Colonic mucosa (tissue), 4 donors: ENCODE measurements around the gene GPR32. TPM values are rescaled to one million over a fixed set of nuclear protein-coding genes. Genes with fewer than 3 reads are reported as not detected.

ENCODE experiments used
- DNase-seq: peaks from one replicate; pipeline ENCODE4 v3.0.0-alpha.2; 2020
- H3K27ac ChIP-seq: fragments of 200-600 bp; one replicate; pipeline ENCODE4 v1.8.0; 2021
- H3K27me3 ChIP-seq: fragments of 200-600 bp; one replicate; pipeline ENCODE4 v1.8.0; 2021
- H3K36me3 ChIP-seq: fragments of 200-600 bp; one replicate; pipeline ENCODE4 v1.8.0; 2021
- H3K4me1 ChIP-seq: fragments of 200-600 bp; one replicate; pipeline ENCODE4 v1.8.0; 2021; ENCODE audit warnings: mild to moderate bottlenecking
- H3K4me3 ChIP-seq: fragments of 200-600 bp; one replicate; pipeline ENCODE4 v1.8.0; 2021
- H3K9ac ChIP-seq, 2 donors: one replicate each; pipeline ENCODE4 v1.7.0; 2013; ENCODE audit warnings: control low read depth in 2 of 2, low read depth in 2 of 2, low read length in 2 of 2
- H3K9me3 ChIP-seq: fragments of 200-600 bp; one replicate; pipeline ENCODE4 v1.8.0; 2021
- intact Hi-C: fragments of 100-400 bp; cut with DNase I; formaldehyde crosslinking; loops from one replicate; pipeline ENCODE4 v1.14.1; 2022
- total RNA-seq, 2 donors: library from RNA; stranded (reverse); fragmentation: NEBNext Ultra II Directional in 1 of 2; extraction: Animal tissue kit (Norgen Biotek cat#: 25700) in 1 of 2; gene quantifications; one replicate each; pipeline ENCODE4 v1.2.1, GENCODE V29; 2021
- TF ChIP-seq, protein P1 (sequence below): fragments of 200-600 bp; IDR thresholded peaks from one replicate; pipeline ENCODE4 v1.8.0; 2022; ENCODE audit warnings: antibody characterized with exemption, mild to moderate bottlenecking
- donor health status: healthy.
- donor health status: DM: no; HTN: no; CAD: no.
- donor health status: DM: no; HTN: no; CAD: no.

The GPR32 gene
- total RNA-seq, 2 donors from 2014 or later: not detected

DNA sequence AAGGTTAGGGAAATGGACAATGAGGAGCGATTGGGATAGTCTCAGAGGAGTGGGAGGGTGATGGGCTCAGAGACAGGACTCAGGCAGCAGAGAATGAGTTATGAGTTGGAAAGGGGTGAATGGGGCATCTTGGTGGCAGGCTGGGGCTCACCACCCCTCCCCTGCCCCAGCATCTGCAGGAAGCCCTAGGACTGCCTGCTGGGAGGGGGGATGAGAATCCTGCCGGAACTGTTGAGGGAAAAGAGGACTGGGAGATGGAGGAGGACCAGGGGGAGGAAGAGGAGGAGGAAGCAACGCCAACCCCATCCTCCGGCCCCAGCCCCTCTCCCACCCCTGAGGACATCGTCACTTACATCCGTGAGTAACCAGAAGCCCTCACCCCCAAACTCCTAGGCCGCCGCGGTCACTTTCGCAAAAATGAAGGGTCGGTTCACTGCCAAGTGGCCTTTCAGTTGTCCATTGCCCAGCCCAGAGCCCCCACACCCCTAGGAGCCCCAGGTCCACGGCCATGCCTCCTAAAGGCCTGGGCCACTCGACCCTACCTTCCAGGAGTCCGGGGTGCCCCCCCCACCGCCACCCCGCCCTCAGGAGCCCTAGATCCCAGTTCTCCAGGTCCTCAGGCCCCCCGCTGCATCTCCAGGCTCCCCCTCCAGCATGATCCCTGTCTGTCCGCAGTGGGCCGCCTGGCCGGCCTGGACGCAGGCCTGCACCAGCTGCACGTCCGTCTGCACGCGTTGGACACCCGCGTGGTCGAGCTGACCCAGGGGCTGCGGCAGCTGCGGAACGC, 46.3 kb upstream of the GPR32 start:
- peak overlapping the region in 1 of 2 donors; percentile 5 for H3K9ac ChIP-seq
- intact Hi-C loops: no loop called here
- peak overlapping the region; percentile 51 for H3K4me3 ChIP-seq
- DNase-seq: no peak
- H3K27ac ChIP-seq: no peak overlapping the region
- H3K4me1 ChIP-seq: no peaks in the 10 kb centered on the region
- no peaks in the 10 kb centered on the region for H3K36me3 ChIP-seq
- peaks cover 13% of the 10 kb centered on the region for H3K27me3 ChIP-seq
- TF ChIP-seq, protein P1, sequence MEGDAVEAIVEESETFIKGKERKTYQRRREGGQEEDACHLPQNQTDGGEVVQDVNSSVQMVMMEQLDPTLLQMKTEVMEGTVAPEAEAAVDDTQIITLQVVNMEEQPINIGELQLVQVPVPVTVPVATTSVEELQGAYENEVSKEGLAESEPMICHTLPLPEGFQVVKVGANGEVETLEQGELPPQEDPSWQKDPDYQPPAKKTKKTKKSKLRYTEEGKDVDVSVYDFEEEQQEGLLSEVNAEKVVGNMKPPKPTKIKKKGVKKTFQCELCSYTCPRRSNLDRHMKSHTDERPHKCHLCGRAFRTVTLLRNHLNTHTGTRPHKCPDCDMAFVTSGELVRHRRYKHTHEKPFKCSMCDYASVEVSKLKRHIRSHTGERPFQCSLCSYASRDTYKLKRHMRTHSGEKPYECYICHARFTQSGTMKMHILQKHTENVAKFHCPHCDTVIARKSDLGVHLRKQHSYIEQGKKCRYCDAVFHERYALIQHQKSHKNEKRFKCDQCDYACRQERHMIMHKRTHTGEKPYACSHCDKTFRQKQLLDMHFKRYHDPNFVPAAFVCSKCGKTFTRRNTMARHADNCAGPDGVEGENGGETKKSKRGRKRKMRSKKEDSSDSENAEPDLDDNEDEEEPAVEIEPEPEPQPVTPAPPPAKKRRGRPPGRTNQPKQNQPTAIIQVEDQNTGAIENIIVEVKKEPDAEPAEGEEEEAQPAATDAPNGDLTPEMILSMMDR: no peak
- H3K9me3 ChIP-seq: no peaks in the 10 kb centered on the region

DNA sequence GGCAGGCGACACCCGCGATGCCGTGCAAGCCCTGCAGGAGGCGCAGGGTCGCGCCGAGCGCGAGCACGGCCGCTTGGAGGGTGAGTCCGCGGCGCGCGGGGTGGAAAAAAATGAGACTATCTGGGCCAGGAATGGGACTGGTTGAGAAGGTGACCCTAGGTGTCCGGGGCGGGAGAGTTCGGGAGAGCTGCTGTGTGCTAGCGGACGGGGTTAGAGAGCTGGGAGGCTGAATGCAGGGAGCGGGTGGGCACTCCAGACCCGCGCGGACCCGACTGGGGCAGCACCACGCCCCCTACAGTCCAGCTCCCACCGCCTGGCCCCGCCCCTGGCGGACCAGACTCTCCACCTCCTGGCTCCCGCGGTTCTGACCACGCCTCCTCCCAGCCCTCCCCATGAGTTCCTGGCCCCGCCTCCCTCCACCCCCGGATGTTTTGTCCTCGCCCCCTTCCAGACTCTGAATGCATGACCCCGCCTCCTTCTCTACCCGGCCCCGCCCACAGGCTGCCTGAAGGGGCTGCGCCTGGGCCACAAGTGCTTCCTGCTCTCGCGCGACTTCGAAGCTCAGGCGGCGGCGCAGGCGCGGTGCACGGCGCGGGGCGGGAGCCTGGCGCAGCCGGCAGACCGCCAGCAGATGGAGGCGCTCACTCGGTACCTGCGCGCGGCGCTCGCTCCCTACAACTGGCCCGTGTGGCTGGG, 45.6 kb upstream of the GPR32 start:
- Histone ChIP-seq H3K9me3 (no peaks in the 10 kb centered on the region), H3K36me3 (no peaks in the 10 kb centered on the region), H3K4me3 (peak overlapping the region; percentile 51), H3K27ac (no peak overlapping the region), H3K9ac (peak overlapping the region in 1 of 2 donors; percentile 72), H3K27me3 (peaks cover 9% of the 10 kb centered on the region), H3K4me1 (no peaks in the 10 kb centered on the region)
- TF ChIP-seq, protein P1: peak; percentile 69
- peak; percentile 100 for DNase-seq
- intact Hi-C loops: no loop called here

DNA sequence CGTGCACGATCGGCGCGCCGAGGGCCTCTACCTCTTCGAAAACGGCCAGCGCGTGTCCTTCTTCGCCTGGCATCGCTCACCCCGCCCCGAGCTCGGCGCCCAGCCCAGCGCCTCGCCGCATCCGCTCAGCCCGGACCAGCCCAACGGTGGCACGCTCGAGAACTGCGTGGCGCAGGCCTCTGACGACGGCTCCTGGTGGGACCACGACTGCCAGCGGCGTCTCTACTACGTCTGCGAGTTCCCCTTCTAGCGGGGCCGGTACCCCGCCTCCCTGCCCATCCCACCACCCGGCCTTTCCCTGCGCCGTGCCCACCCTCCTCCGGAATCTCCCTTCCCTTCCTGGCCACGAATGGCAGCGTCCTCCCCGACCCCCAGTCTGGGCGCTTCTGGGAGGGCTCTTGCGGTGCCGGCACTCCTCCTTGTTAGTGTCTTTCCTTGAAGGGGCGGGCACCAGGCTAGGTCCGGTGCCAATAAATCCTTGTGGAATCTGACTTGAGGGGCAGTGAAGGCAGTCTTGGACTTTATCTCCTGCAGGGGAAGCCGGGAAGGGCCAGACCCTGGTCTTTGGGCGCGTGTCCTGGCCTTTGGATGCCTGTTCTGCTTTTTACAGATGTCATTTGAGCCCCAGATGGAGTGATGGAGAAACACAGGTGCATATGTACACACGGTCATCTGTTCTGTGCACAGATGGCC, 44.9 kb upstream of the GPR32 start:
- no peaks in the 10 kb centered on the region for H3K4me1 ChIP-seq
- no peaks in the 10 kb centered on the region for H3K9me3 ChIP-seq
- H3K4me3 ChIP-seq: peak overlapping the region; percentile 51
- peak overlapping the region; percentile 58 to 72 for H3K9ac ChIP-seq
- no peaks in the 10 kb centered on the region for H3K36me3 ChIP-seq
- H3K27me3 ChIP-seq: peaks cover 9% of the 10 kb centered on the region
- intact Hi-C loops: no loop called here
- TF ChIP-seq, protein P1: no peak
- H3K27ac ChIP-seq: no peak overlapping the region
- no peak for DNase-seq

DNA sequence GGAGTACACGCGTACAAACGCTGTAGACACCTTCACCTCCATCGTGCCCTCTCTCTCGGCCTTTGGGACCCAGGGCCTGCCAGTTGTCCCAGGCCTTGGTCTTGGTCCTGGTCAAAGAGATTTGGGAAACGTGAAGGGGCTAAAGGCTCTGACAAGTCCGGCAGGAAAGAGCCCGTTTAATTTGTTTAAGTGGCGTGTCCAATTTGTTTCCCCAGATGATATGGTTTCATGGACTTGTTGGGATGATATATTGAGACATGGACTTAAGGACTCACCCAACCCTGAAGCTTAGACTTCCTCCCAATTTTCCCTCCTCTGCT, 44.4 kb upstream of the GPR32 start:
- no peak for DNase-seq
- TF ChIP-seq, protein P1: no peak
- no peaks in the 10 kb centered on the region for H3K9me3 ChIP-seq
- no peaks in the 10 kb centered on the region for H3K36me3 ChIP-seq
- peaks cover 9% of the 10 kb centered on the region for H3K27me3 ChIP-seq
- no peak overlapping the region for H3K4me3 ChIP-seq
- intact Hi-C loops: no loop called here
- no peaks in the 10 kb centered on the region for H3K4me1 ChIP-seq
- H3K9ac ChIP-seq: peak overlapping the region in 1 of 2 donors; percentile 58
- no peak overlapping the region for H3K27ac ChIP-seq

DNA sequence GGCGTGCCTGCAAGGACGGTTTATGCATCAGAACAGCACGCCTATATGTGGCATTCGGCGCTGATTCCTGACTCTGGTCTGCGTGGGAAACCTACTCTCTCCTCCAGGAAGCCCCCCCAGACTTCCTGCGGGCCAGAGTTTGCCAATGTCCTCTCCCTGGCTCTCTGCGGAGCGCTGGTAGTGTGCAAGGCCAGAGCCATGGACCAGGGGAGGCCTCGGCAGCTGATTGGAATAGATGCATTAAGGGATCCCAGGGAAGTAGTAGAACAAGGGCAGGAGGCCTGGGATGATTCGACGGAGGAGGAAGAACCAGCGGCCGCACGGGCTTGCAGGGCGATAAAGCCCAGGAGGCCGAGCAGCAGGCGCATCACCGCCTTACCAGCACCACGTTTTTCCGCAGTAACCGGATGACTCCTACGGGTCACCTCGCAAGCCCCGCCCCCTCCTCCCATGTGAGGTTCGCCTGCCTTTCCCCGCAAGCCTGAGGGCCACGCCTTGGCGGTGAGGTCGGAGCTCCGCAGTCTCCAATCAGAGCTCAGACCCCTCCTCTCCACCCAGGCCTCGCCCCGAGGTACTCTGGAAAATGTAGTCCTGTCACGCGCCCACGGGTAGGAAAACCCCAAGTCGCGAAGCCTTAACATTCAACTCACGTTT, 42.1 kb upstream of the GPR32 start:
- no peaks in the 10 kb centered on the region for H3K4me1 ChIP-seq
- peak; percentile 48 for DNase-seq
- H3K9me3 ChIP-seq: no peaks in the 10 kb centered on the region
- H3K36me3 ChIP-seq: no peaks in the 10 kb centered on the region
- TF ChIP-seq, protein P1: no peak
- no peak overlapping the region for H3K9ac ChIP-seq
- peaks cover 8% of the 10 kb centered on the region for H3K27me3 ChIP-seq
- no peak overlapping the region for H3K4me3 ChIP-seq
- intact Hi-C loops: no loop called here
- H3K27ac ChIP-seq: no peak overlapping the region
